IMR-90 (cell line): Measurements from ENCODE around the gene FBXL7. TPM values are rescaled to one million over a fixed set of nuclear protein-coding genes. Genes with fewer than 3 reads are reported as not detected.

ENCODE experiments used
- ATAC-seq: fragments of 200-7000 bp; cut with Tn5 transposase; 2 replicates; pipeline ENCODE4 v1.9.1; 2020; ENCODE audit warnings: low read depth, mild to moderate bottlenecking, moderate library complexity
- BruUV-seq: library from RNA; stranded (reverse); fragments of 400-500 nt; replicated peaks from 2 replicates; lab custom pipeline; 2021; lab: Mats Ljungman, UMichigan
- CTCF ChIA-PET: fragments of 300-600 bp; formaldehyde crosslinking; extraction: SDS; loops from one replicate; lab custom pipeline; 2021; ENCODE audit warnings: antibody characterized with exemption; lab: Yijun Ruan, JAX
- POLR2A ChIA-PET: fragments of 300-600 bp; sonication (Branson Sonifier 250); formaldehyde crosslinking; loops from one replicate; lab custom pipeline; 2022; ENCODE audit warnings: antibody characterized with exemption; ENCODE audit not compliant: unreplicated experiment; lab: Charles Lee
- DNase-seq: peaks from one replicate; pipeline ENCODE4 v3.0.0; 2013
- H2AFZ ChIP-seq: replicated peaks from 2 replicates; pipeline ENCODE3; 2013; ENCODE audit warnings: low read length, mild to moderate bottlenecking; ENCODE audit not compliant: poor library complexity
- H2AK5ac ChIP-seq: 2 replicates; pipeline ENCODE4 v1.6.1; 2013; ENCODE audit warnings: low read depth, low read length, inconsistent platforms
- H2AK9ac ChIP-seq: replicated peaks from 2 replicates; pipeline ENCODE3; 2013; ENCODE audit warnings: mild to moderate bottlenecking, low read depth, low read length, moderate library complexity; ENCODE audit not compliant: poor library complexity
- H2BK120ac ChIP-seq: 2 replicates; pipeline ENCODE4 v1.6.1; 2013; ENCODE audit warnings: low read depth, low read length, inconsistent platforms
- H2BK15ac ChIP-seq: 3 replicates; pipeline ENCODE4 v1.6.1; 2013; ENCODE audit warnings: low read depth, low read length, inconsistent platforms
- H2BK20ac ChIP-seq: 2 replicates; pipeline ENCODE4 v1.6.1; 2013; ENCODE audit warnings: low read depth, mild to moderate bottlenecking, inconsistent platforms, low read length, moderate library complexity
- H2BK5ac ChIP-seq: 2 replicates; pipeline ENCODE4 v1.6.1; 2013; ENCODE audit warnings: mild to moderate bottlenecking, low read depth, low read length, inconsistent platforms; ENCODE audit not compliant: poor library complexity, severe bottlenecking
- H3K14ac ChIP-seq: replicated peaks from 2 replicates; pipeline ENCODE4 v1.6.1; 2013; ENCODE audit warnings: low read depth, low read length, inconsistent platforms
- H3K18ac ChIP-seq: 2 replicates; pipeline ENCODE4 v1.6.1; 2013; ENCODE audit warnings: low read depth, low read length, control low read depth
- H3K23ac ChIP-seq: 2 replicates; pipeline ENCODE4 v1.6.1; 2013; ENCODE audit warnings: low read depth, low read length, inconsistent platforms
- H3K27ac ChIP-seq: 2 replicates; pipeline ENCODE4 v1.5.1; 2013; ENCODE audit warnings: mild to moderate bottlenecking, control low read depth, low read length; ENCODE audit not compliant: insufficient read depth
- H3K27me3 ChIP-seq: 2 replicates; pipeline ENCODE4 v1.6.1; 2013; ENCODE audit warnings: low read length; ENCODE audit not compliant: control insufficient read depth, insufficient read depth
- H3K36me3 ChIP-seq: 2 replicates; pipeline ENCODE4 v1.6.1; 2013; ENCODE audit warnings: low read length, mixed read lengths; ENCODE audit not compliant: control insufficient read depth, insufficient read depth
- H3K4ac ChIP-seq: 2 replicates; pipeline ENCODE4 v1.6.1; 2013; ENCODE audit warnings: low read depth, low read length, inconsistent platforms
- H3K4me1 ChIP-seq: 2 replicates; pipeline ENCODE4 v1.6.1; 2013; ENCODE audit warnings: low read length, mixed read lengths; ENCODE audit not compliant: control insufficient read depth, insufficient read depth
- H3K4me2 ChIP-seq: 2 replicates; pipeline ENCODE4 v1.6.1; 2013; ENCODE audit warnings: low read depth, mild to moderate bottlenecking, control low read depth, low read length, moderate library complexity
- H3K4me3 ChIP-seq: 2 replicates; pipeline ENCODE4 v1.5.1; 2013; ENCODE audit warnings: low read depth, mild to moderate bottlenecking, control low read depth, low read length, moderate library complexity; ENCODE audit not compliant: insufficient read depth
- H3K56ac ChIP-seq: 2 replicates; pipeline ENCODE4 v1.6.1; 2013; ENCODE audit warnings: low read length, inconsistent platforms; ENCODE audit not compliant: insufficient read depth; ENCODE audit errors: extremely low read depth
- H3K79me1 ChIP-seq, 2 experiments: 2 replicates each; pipeline ENCODE4 v1.6.1; 2013; ENCODE audit warnings: low read length in 2 of 2, inconsistent platforms in 1 of 2, low read depth in 1 of 2
- H3K9ac ChIP-seq: 2 replicates; pipeline ENCODE4 v1.6.1; 2013; ENCODE audit warnings: low read depth, low read length, control low read depth
- H3K9me1 ChIP-seq: 2 replicates; pipeline ENCODE4 v1.6.1; 2013; ENCODE audit warnings: low read length, inconsistent platforms; ENCODE audit not compliant: insufficient read depth
- H3K9me3 ChIP-seq: 2 replicates; pipeline ENCODE4 v1.6.1; 2013; ENCODE audit warnings: low read length; ENCODE audit not compliant: control insufficient read depth, insufficient read depth
- H4K20me1 ChIP-seq: 2 replicates; pipeline ENCODE4 v1.6.1; 2013; ENCODE audit warnings: low read length, inconsistent platforms; ENCODE audit not compliant: insufficient read depth
- H4K5ac ChIP-seq: 2 replicates; pipeline ENCODE4 v1.6.1; 2013; ENCODE audit warnings: mild to moderate bottlenecking, low read depth, low read length, control low read depth
- H4K8ac ChIP-seq, 2 experiments: 2 replicates each; pipeline ENCODE4 v1.6.1; 2013; ENCODE audit warnings: low read depth in 2 of 2, low read length in 2 of 2, control low read depth in 1 of 2, inconsistent platforms in 1 of 2
- H4K91ac ChIP-seq: 2 replicates; pipeline ENCODE4 v1.6.1; 2013; ENCODE audit warnings: low read depth, low read length, inconsistent platforms; ENCODE audit not compliant: insufficient read depth
- BHLHE40 ChIP-seq: fragments of 150-350 bp; IDR thresholded peaks from 2 replicates; pipeline ENCODE4 v1.6.1; 2016; ENCODE audit warnings: mild to moderate bottlenecking, low read depth, low read length
- CEBPB ChIP-seq: IDR thresholded peaks from 2 replicates; pipeline ENCODE4 v1.6.1; 2012; ENCODE audit warnings: low read depth, low read length, improper control_type of control experiment
- CHD1 ChIP-seq: IDR thresholded peaks from 2 replicates; pipeline ENCODE4 v1.6.1; 2012; ENCODE audit warnings: low read depth, low read length, improper control_type of control experiment
- CTCF ChIP-seq: conservative IDR thresholded peaks from 2 replicates; pipeline ENCODE4 v1.5.1; 2012; ENCODE audit warnings: mild to moderate bottlenecking, low read depth, low read length, improper control_type of control experiment
- FOS ChIP-seq: fragments of 150-350 bp; IDR thresholded peaks from 2 replicates; pipeline ENCODE4 v1.6.1; 2016; ENCODE audit warnings: low read depth, low read length
- MAFK ChIP-seq: IDR thresholded peaks from 2 replicates; pipeline ENCODE4 v1.6.1; 2012; ENCODE audit warnings: low read depth, low read length, improper control_type of control experiment
- MAZ ChIP-seq: IDR thresholded peaks from 2 replicates; pipeline ENCODE4 v1.6.1; 2012; ENCODE audit warnings: low read depth, mild to moderate bottlenecking, low read length, improper control_type of control experiment, moderate library complexity, borderline replicate concordance
- MXI1 ChIP-seq: IDR thresholded peaks from 2 replicates; pipeline ENCODE4 v1.6.1; 2012; ENCODE audit warnings: low read depth, mild to moderate bottlenecking, low read length, moderate library complexity, borderline replicate concordance
- NFE2L2 ChIP-seq: fragments of 150-350 bp; IDR thresholded peaks from 2 replicates; pipeline ENCODE4 v1.6.1; 2016; ENCODE audit warnings: low read depth, mild to moderate bottlenecking, low read length
- POLR2A ChIP-seq: IDR thresholded peaks from 2 replicates; pipeline ENCODE4 v1.6.1; 2012; ENCODE audit warnings: mild to moderate bottlenecking, low read depth, low read length
- RAD21 ChIP-seq: IDR thresholded peaks from 2 replicates; pipeline ENCODE4 v1.6.1; 2012; ENCODE audit warnings: low read length, improper control_type of control experiment
- RCOR1 ChIP-seq: IDR thresholded peaks from 2 replicates; pipeline ENCODE4 v1.6.1; 2012; ENCODE audit warnings: mild to moderate bottlenecking, low read length, improper control_type of control experiment; ENCODE audit not compliant: insufficient replicate concordance
- RFX5 ChIP-seq: IDR thresholded peaks from 2 replicates; pipeline ENCODE4 v1.8.0; 2012; ENCODE audit warnings: low read depth, mild to moderate bottlenecking, low read length, moderate library complexity
- SMC3 ChIP-seq: fragments of 150-350 bp; IDR thresholded peaks from 2 replicates; pipeline ENCODE4 v1.6.1; 2016; ENCODE audit warnings: low read depth, mild to moderate bottlenecking, antibody characterized with exemption, low read length, moderate library complexity
- USF2 ChIP-seq: fragments of 150-350 bp; IDR thresholded peaks from 2 replicates; pipeline ENCODE4 v1.6.1; 2017; ENCODE audit warnings: mild to moderate bottlenecking, antibody characterized with exemption, low read length, low read depth
- WGBS, 2 experiments: methylation state at CpG; one replicate each; pipeline versions ENCODE4 v1.1.5 to v1.1.7; 2013; ENCODE audit warnings: missing lambda C conversion rate in 2 of 2; ENCODE audit not compliant: insufficient read length in 1 of 2; ENCODE audit errors: extremely low coverage in 2 of 2; 5-methylcytosine and 5-hydroxymethylcytosine counted together
- dilution Hi-C: fragments of 300-500 bp; cut with HindIII; formaldehyde crosslinking; loops from one replicate; pipeline ENCODE4 v1.14.3; 2018; ENCODE audit warnings: low sequenced_read_pairs; ENCODE audit not compliant: unreplicated experiment
- in situ Hi-C: fragments of 300-500 bp; cut with MboI; formaldehyde crosslinking; loops from 3 replicates; pipeline ENCODE4 v1.14.3; 2019; ENCODE audit warnings: low sequenced_read_pairs, inconsistent platforms, mixed read lengths
- intact Hi-C: fragments of 100-400 bp; cut with micrococcal nuclease; formaldehyde crosslinking; loops from 2 replicates; pipeline ENCODE4 v1.10.0; 2022
- polyA plus RNA-seq, 3 experiments: library from polyadenylated mRNA; depleted of rRNA; stranded (reverse); fragments of >200 nt; gene quantifications; 2 replicates each; pipeline ENCODE4 v1.2.3, GENCODE V29; 2012; ENCODE audit warnings: low replicate concordance in 1 of 3
- total RNA-seq: library from RNA; depleted of rRNA; stranded (reverse); fragments of >200 nt; gene quantifications from 2 replicates; pipeline ENCODE4 v1.2.3, GENCODE V29; 2012
- TF ChIP-seq, protein P1 (sequence below): fragments of 150-350 bp; IDR thresholded peaks from 2 replicates; pipeline ENCODE4 v1.6.1; 2016; ENCODE audit warnings: low read depth, mild to moderate bottlenecking, low read length, moderate library complexity, borderline replicate concordance

Gene FBXL7
- total and polyA plus RNA-seq, 2 of the 4 experiments (the other 2 are of a cell fraction): 4.1 to 10.2 TPM

DNA sequence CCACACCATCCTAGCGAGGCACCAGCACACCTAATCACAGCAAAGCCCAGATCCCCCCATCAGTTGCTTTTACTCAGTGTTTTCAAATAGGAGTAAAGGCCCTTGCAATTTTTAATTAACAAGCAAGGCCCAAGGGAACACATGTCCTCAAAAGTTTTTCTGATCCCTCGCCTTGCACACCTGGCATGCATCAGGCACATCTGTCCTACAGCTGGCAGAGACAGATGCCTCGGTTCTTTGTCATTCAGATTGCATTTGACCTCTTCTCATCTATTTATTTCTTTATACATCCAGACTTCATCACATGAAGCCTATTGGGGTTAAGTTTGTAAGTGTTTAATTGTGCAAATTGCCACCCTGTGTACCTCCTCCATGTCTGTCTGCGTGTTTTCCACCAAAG lies 438.2 kb downstream of the FBXL7 start:
- H3K56ac ChIP-seq: no peak overlapping the region
- H3K27me3 ChIP-seq: no peaks in the 10 kb centered on the region
- H3K4me3 ChIP-seq: no peak overlapping the region
- peaks cover 3% of the 10 kb centered on the region for H3K9me1 ChIP-seq
- in situ Hi-C loops: no loop called here
- H2BK5ac ChIP-seq: no peak overlapping the region
- H4K8ac ChIP-seq: no peak overlapping the region
- 100% methylated on average over 1 of the region's 4 CpGs; no CpG with 5 or more reads in 1 of the 2 experiments for WGBS, 2 experiments
- no peak overlapping the region for H2BK15ac ChIP-seq
- H3K27ac ChIP-seq: no peak overlapping the region
- H4K91ac ChIP-seq: no peak overlapping the region
- H3K14ac ChIP-seq: no peak overlapping the region
- H2AFZ ChIP-seq: no peak overlapping the region
- H3K23ac ChIP-seq: no peak overlapping the region
- dilution Hi-C loops: no loop called here
- no peak overlapping the region for H2AK5ac ChIP-seq
- H2BK120ac ChIP-seq: no peak overlapping the region
- BruUV-seq: no TSS peak
- no peak overlapping the region for H3K9ac ChIP-seq
- intact Hi-C loops: no loop called here
- no peak overlapping the region for H4K5ac ChIP-seq
- no peak overlapping the region for H3K4me2 ChIP-seq
- peaks cover 8% of the 10 kb centered on the region for H3K36me3 ChIP-seq
- no peak overlapping the region; the same call in 1 of the 2 replicates for H2BK20ac ChIP-seq
- H2AK9ac ChIP-seq: no peak overlapping the region
- 0 out of 4 replicates have a peak, but pooled peaks cover 0 to 3% of the 10 kb centered on the region in 2 experiments for H3K79me1 ChIP-seq
- ATAC-seq: no peak
- H3K4ac ChIP-seq: no peak overlapping the region; the same call in 1 of the 2 replicates
- ChIA-PET CTCF (no interaction called here), POLR2A (no interaction called here)
- peak overlapping the region; percentile 3; the same call in 1 of the 2 replicates for H3K18ac ChIP-seq
- peak; percentile 13 for DNase-seq
- no peaks in the 10 kb centered on the region for H4K20me1 ChIP-seq
- no peaks in the 10 kb centered on the region for H3K9me3 ChIP-seq
- no peak for TF ChIP-seq RAD21
- TF ChIP-seq SMC3: no peak
- no peak for TF ChIP-seq CHD1
- TF ChIP-seq, protein P1, sequence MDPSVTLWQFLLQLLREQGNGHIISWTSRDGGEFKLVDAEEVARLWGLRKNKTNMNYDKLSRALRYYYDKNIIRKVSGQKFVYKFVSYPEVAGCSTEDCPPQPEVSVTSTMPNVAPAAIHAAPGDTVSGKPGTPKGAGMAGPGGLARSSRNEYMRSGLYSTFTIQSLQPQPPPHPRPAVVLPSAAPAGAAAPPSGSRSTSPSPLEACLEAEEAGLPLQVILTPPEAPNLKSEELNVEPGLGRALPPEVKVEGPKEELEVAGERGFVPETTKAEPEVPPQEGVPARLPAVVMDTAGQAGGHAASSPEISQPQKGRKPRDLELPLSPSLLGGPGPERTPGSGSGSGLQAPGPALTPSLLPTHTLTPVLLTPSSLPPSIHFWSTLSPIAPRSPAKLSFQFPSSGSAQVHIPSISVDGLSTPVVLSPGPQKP: no peak
- no peak for TF ChIP-seq MAFK
- no peak for TF ChIP-seq CEBPB
- no peak for TF ChIP-seq CTCF
- no peak for TF ChIP-seq RCOR1
- TF ChIP-seq POLR2A: no peak
- TF ChIP-seq USF2: no peak
- TF ChIP-seq RFX5: no peak
- TF ChIP-seq MXI1: no peak
- no peak for TF ChIP-seq MAZ
- no peak for TF ChIP-seq BHLHE40
- no peak for TF ChIP-seq FOS
- no peak for TF ChIP-seq NFE2L2
- peaks cover 19% of the 10 kb centered on the region for H3K4me1 ChIP-seq
